ENCODE results near the gene PABPC5. TPM values are rescaled to one million over a fixed set of nuclear protein-coding genes. Genes with fewer than 3 reads are reported as not detected.
A peak's percentile ranks its signal among the peaks of the same experiment; 100 is the strongest.

Gene PABPC5
- polyA plus RNA-seq (2011; rRNA removed) = 0.93 and 1.1 TPM in 2 replicates
- 0.51 and 1.00 TPM in 2 replicates for polyA minus RNA-seq (2011; rRNA and poly(A)+ RNA removed)

- POLR2A ChIA-PET = interaction anchor here (0.6 kb wide), 1 partner anchor 349 kb away, joined by 3 read pairs; no protein-coding TSS in a partner anchor
Measured at GRCh38 chrX:91434351-91435168, at the start of gene PABPC5. TSS of gene PABPC5 (plus strand) at chrX:91434839. CDS start at chrX:91435578, 739 bp downstream.

GRCh38 chrX:91389026-91389425, 45.6 kb upstream of the PABPC5 start:
- Histone ChIP-seq H3K4me3 (ENCODE audit: low read depth, low read length) (no peak overlapping the region), H3K9me3 (ENCODE audit: control insufficient read depth, insufficient read depth, low read length) (no peaks in the 10 kb centered on the region), H3K27me3 (ENCODE audit: control insufficient read depth, insufficient read depth, low read length) (no peaks in the 10 kb centered on the region), H3K27ac (ENCODE audit: low read depth, low read length) (no peak overlapping the region)
- ChIA-PET CTCF (no interaction called here), POLR2A (no interaction called here)
- TF ChIP-seq, protein P1, sequence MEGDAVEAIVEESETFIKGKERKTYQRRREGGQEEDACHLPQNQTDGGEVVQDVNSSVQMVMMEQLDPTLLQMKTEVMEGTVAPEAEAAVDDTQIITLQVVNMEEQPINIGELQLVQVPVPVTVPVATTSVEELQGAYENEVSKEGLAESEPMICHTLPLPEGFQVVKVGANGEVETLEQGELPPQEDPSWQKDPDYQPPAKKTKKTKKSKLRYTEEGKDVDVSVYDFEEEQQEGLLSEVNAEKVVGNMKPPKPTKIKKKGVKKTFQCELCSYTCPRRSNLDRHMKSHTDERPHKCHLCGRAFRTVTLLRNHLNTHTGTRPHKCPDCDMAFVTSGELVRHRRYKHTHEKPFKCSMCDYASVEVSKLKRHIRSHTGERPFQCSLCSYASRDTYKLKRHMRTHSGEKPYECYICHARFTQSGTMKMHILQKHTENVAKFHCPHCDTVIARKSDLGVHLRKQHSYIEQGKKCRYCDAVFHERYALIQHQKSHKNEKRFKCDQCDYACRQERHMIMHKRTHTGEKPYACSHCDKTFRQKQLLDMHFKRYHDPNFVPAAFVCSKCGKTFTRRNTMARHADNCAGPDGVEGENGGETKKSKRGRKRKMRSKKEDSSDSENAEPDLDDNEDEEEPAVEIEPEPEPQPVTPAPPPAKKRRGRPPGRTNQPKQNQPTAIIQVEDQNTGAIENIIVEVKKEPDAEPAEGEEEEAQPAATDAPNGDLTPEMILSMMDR (IDR thresholded peaks at IDR 0.05; ENCODE audit: low read depth, low read length) = no peak
- no peak for DNase-seq (ENCODE audit: low read depth, low spot score)

More at GRCh38 chrX:91434351-91435168, at the start of gene PABPC5:
- peak; percentile 55 for DNase-seq (ENCODE audit: low read depth, low spot score)
- Histone ChIP-seq H3K27ac (ENCODE audit: low read depth, low read length) (peak within 1 kb of the TSS; percentile 70), H3K27me3 (ENCODE audit: control insufficient read depth, insufficient read depth, low read length) (no peaks in the 10 kb centered on the region), H3K9me3 (ENCODE audit: control insufficient read depth, insufficient read depth, low read length) (no peaks in the 10 kb centered on the region; the same call in 1 of the 2 replicates), H3K4me3 (ENCODE audit: low read depth, low read length) (peak within 1 kb of the TSS; percentile 61)
- TF ChIP-seq, protein P1 (IDR thresholded peaks at IDR 0.05; ENCODE audit: low read depth, low read length) = no peak
- CTCF ChIA-PET = no interaction called here

GRCh38 chrX:91414713-91415112, 19.9 kb upstream of the PABPC5 start:
- Histone ChIP-seq H3K27ac (ENCODE audit: low read depth, low read length) (no peak overlapping the region), H3K27me3 (ENCODE audit: control insufficient read depth, insufficient read depth, low read length) (no peaks in the 10 kb centered on the region), H3K9me3 (ENCODE audit: control insufficient read depth, insufficient read depth, low read length) (no peaks in the 10 kb centered on the region), H3K4me3 (ENCODE audit: low read depth, low read length) (no peak overlapping the region)
- TF ChIP-seq, protein P1 (IDR thresholded peaks at IDR 0.05; ENCODE audit: low read depth, low read length) = no peak
- ChIA-PET POLR2A (no interaction called here), CTCF (no interaction called here)
- DNase-seq (ENCODE audit: low read depth, low spot score) = no peak

DNA sequence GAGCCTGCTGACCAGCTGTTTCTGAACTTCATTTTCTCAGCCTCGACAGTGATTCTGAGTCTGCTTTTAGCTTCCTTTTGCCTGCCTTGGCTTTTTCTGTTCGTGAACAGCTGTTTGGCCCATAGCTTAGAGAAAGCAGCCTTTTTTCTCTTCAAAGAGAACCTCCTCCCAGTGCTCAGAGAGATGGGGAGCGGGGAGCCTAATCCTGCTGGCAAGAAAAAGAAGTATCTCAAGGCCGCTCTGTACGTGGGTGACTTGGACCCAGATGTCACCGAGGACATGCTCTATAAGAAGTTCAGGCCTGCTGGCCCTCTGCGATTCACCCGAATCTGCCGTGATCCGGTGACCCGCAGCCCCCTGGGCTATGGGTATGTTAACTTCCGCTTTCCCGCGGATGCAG, 756 bp downstream of the PABPC5 start:
- H3K27ac ChIP-seq (ENCODE audit: low read depth, low read length) = peak overlapping the region; percentile 70
- no peak for DNase-seq (ENCODE audit: low read depth, low spot score)
- TF ChIP-seq, protein P1 (IDR thresholded peaks at IDR 0.05; ENCODE audit: low read depth, low read length) = no peak
- no peaks in the 10 kb centered on the region for H3K27me3 ChIP-seq (ENCODE audit: control insufficient read depth, insufficient read depth, low read length)
- ChIA-PET POLR2A (no interaction called here), CTCF (no interaction called here)
- peak overlapping the region; percentile 61 for H3K4me3 ChIP-seq (ENCODE audit: low read depth, low read length)
- no peaks in the 10 kb centered on the region; the same call in 1 of the 2 replicates for H3K9me3 ChIP-seq (ENCODE audit: control insufficient read depth, insufficient read depth, low read length)

Small RNA genes lying within 50 kb of the gene (small RNA-seq; reads per million reads assigned to genes)
- not detected for gene AL662874.1 (ENCODE audit: insufficient read length, low read depth)
